ENCODE measurements around the gene TRAPPC3L.

DNA sequence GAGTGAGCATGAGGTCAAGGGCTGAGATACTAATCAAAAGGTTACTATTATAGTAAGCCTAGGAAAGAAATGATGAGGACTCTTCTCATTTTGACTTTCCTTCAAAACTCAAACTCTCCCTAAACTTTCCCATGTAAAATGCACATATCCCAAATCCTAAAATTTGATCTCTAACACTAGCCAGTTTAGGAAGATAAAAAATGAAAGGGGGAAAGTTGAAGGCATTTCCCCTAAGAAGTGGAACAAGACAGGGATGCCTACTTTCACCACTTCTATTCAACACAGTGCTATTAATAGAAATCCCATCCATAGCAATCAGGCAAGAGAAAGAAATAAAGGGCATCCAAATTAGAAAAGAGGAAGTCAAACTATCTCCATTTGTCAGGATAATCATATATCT is 37.0 kb downstream of the TRAPPC3L start:
- TF ChIP-seq POLR2AphosphoS5 (IDR thresholded peaks at IDR 0.05; ENCODE audit: borderline replicate concordance, low read depth, low read length) (no peak), EZH2 (IDR thresholded peaks at IDR 0.05) (no peak), FOXP2 (optimal IDR thresholded peaks at IDR 0.05; ENCODE audit: control extremely low read depth, extremely low read length, insufficient read depth) (no peak)

All from SK-N-MC (cell line).